Body of pancreas (tissue), 4 donors: ENCODE results near the gene PDE9A. TPM values are rescaled to one million over a fixed set of nuclear protein-coding genes. Genes with fewer than 3 reads are reported as not detected.
A peak's percentile ranks its signal among the peaks of the same experiment; 100 is the strongest.
"Not testable (repeated sequence)": the region's sequence is repeated elsewhere in the genome, so short reads cannot be mapped to it uniquely, and the experiment has no call there.

Source experiments
- ATAC-seq: fragments of 150-250 bp; one replicate; pipeline ENCODE4 v1.9.1; 2016
- DNase-seq, 4 donors: peaks; one replicate each; pipeline ENCODE4 v3.0.0-alpha.2; 2019
- H3K27ac ChIP-seq, 4 donors: fragments of 200-600 bp; sonication (generic); 1 replicate in 3 of 4; 2 replicates in 1 of 4; pipeline versions ENCODE4 v1.5.1 to v1.6.1; 2016 to 2019; ENCODE audit warnings: mild to moderate bottlenecking in 1 of 4, mixed read lengths in 1 of 4, moderate library complexity in 1 of 4
- H3K27me3 ChIP-seq, 2 donors: fragments of 200-600 bp; sonication (generic); one replicate each; pipeline ENCODE4 v1.6.0; 2016; ENCODE audit warnings: mild to moderate bottlenecking in 1 of 2
- H3K36me3 ChIP-seq, 2 donors: fragments of 200-600 bp; sonication (generic); replicated peaks in 1 of 2; 2 replicates each; pipeline ENCODE4 v1.5.1; 2016; ENCODE audit warnings: low read depth in 2 of 2; ENCODE audit not compliant: insufficient read depth in 1 of 2
- H3K4me1 ChIP-seq: fragments of 200-600 bp; sonication (generic); one replicate; pipeline ENCODE4 v1.6.0; 2016
- H3K4me3 ChIP-seq, 2 donors: fragments of 200-600 bp; sonication (generic); 1 replicate in 1 of 2; 2 replicates in 1 of 2; pipeline ENCODE4 v1.5.1; 2016 to 2019
- H3K9me3 ChIP-seq, 3 donors: fragments of 200-600 bp; sonication (generic); 1 replicate in 2 of 3; 2 replicates in 1 of 3; pipeline ENCODE4 v1.5.1; 2016
- CTCF ChIP-seq, 7 experiments: fragments of 450-650 bp in 4 of 7; fragments of 200-600 bp in 3 of 7; sonication (generic) in 3 of 7; IDR thresholded peaks; one replicate each; pipeline ENCODE4 v1.5.1; 2016 to 2019; ENCODE audit warnings: antibody characterized with exemption in 7 of 7
- POLR2A ChIP-seq, 3 donors: fragments of 450-650 bp; IDR thresholded peaks; one replicate each; pipeline ENCODE4 v1.6.1; 2016; ENCODE audit warnings: antibody characterized with exemption in 3 of 3, mild to moderate bottlenecking in 2 of 3
- WGBS, 2 donors: methylation state at CpG; one replicate each; pipeline ENCODE4 v1.1.5; 2017; 5-methylcytosine and 5-hydroxymethylcytosine counted together
- intact Hi-C: fragments of 100-400 bp; cut with DNase I; formaldehyde crosslinking; loops from one replicate; pipeline ENCODE4 v1.15.1; 2023
- total RNA-seq, 2 donors: library from RNA; depleted of rRNA; stranded (reverse); fragments of >200 nt; gene quantifications; one replicate each; pipeline ENCODE4 v1.1.0, GENCODE V29; 2016

PDE9A gene
- total RNA-seq, 2 donors from 2014 or later = 5.2 to 7.9 TPM

GRCh38 chr21:42711667-42712066, 58.2 kb downstream of the PDE9A start:
- Histone ChIP-seq H3K4me3 (no peak overlapping the region), H3K27me3 (no peaks in the 10 kb centered on the region), H3K4me1 (no peaks in the 10 kb centered on the region), H3K36me3 (no peaks in the 10 kb centered on the region), H3K27ac (no peak overlapping the region), H3K9me3 (no peaks in the 10 kb centered on the region)
- intact Hi-C loops = no loop called here
- ATAC-seq (no peak), DNase-seq (no peak)
- no peak for TF ChIP-seq POLR2A (IDR thresholded peaks at IDR 0.05)
- no peak for TF ChIP-seq CTCF (IDR thresholded peaks at IDR 0.05)
- 31 to 35% methylated on average over 4 of the region's 4 CpGs for WGBS, 2 donors

- DNase-seq, H3K4me1 ChIP-seq, H3K4me3 ChIP-seq, ATAC-seq, H3K36me3 ChIP-seq, H3K9me3 ChIP-seq, H3K27ac ChIP-seq, intact Hi-C loops, H3K27me3 ChIP-seq: not testable (repeated sequence)
- WGBS, 2 donors = 81 to 84% methylated on average over 7 of the region's 7 CpGs
These were observed 62.0 kb downstream of the PDE9A start for GRCh38 chr21:42715427-42715826.

- intact Hi-C loops = no loop called here
- 58 to 79% methylated on average over 3 of the region's 3 CpGs for WGBS, 2 donors
These were observed 62.7 kb downstream of the PDE9A start for GRCh38 chr21:42716074-42716473.

GRCh38 chr21:42720484-42720883, 67.1 kb downstream of the PDE9A start:
- ATAC-seq, DNase-seq, intact Hi-C loops, H3K9me3 ChIP-seq, H3K36me3 ChIP-seq, H3K27me3 ChIP-seq, H3K4me3 ChIP-seq, H3K27ac ChIP-seq: not testable (repeated sequence)
- peaks cover 18% of the 10 kb centered on the region for H3K4me1 ChIP-seq
- 77 to 79% methylated on average over 12 of the region's 12 CpGs for WGBS, 2 donors

More at GRCh38 chr21:42716074-42716473, 62.7 kb downstream of the PDE9A start:
- H3K9me3 ChIP-seq = no peaks in the 10 kb centered on the region
- TF ChIP-seq CTCF (IDR thresholded peaks at IDR 0.05) = no peak
- no peak for TF ChIP-seq POLR2A (IDR thresholded peaks at IDR 0.05)
- ATAC-seq = no peak
- H3K4me3 ChIP-seq = no peak overlapping the region
- no peaks in the 10 kb centered on the region for H3K36me3 ChIP-seq
- no peaks in the 10 kb centered on the region for H3K27me3 ChIP-seq
- peaks cover 12% of the 10 kb centered on the region for H3K4me1 ChIP-seq
- no peak for DNase-seq
- H3K27ac ChIP-seq = no peak overlapping the region

GRCh38 chr21:42721341-42721824, 68.0 kb downstream of the PDE9A start:
- peak; percentile 58 for ATAC-seq
- intact Hi-C loops = no loop called here

More at GRCh38 chr21:42721341-42721824, 68.0 kb downstream of the PDE9A start:
- peaks cover 0 to 4% of the 10 kb centered on the region in 2 donors for H3K27me3 ChIP-seq
- H3K36me3 ChIP-seq = no peaks in the 10 kb centered on the region
- DNase-seq = peak in 1 of 4 donors; percentile 36
- H3K9me3 ChIP-seq = no peaks in the 10 kb centered on the region
- H3K4me3 ChIP-seq = no peak overlapping the region
- peak overlapping the region in 1 of 4 donors; percentile 34 for H3K27ac ChIP-seq
- WGBS, 2 donors = 13 to 26% methylated on average over 5 to 6 of the region's 6 CpGs
- peaks cover 18% of the 10 kb centered on the region for H3K4me1 ChIP-seq
- TF ChIP-seq POLR2A (IDR thresholded peaks at IDR 0.05) (no peak), CTCF (IDR thresholded peaks at IDR 0.05) (no peak)
